Heart left ventricle (tissue), 13 donors: ENCODE data around the gene ARHGEF28.

Source experiments
- POLR2A ChIP-seq, 2 donors: fragments of 450-650 bp; IDR thresholded peaks; one replicate each; pipeline ENCODE4 v1.6.1; 2017; ENCODE audit warnings: antibody characterized with exemption in 2 of 2, mild to moderate bottlenecking in 2 of 2, moderate library complexity in 2 of 2
- TF ChIP-seq, protein P1 (sequence below), 12 donors: fragments of 200-600 bp; sonication (generic) in 4 of 12; IDR thresholded peaks; one replicate each; pipeline versions ENCODE4 v1.5.0 to v1.8.0; 2018 to 2022; ENCODE audit warnings: antibody characterized with exemption in 12 of 12, mild to moderate bottlenecking in 5 of 12
- donor health status: ischemic (EF 13 %, LVEDD 7.1; RV severe dilation, severe dysfunction).
- donor health status: DM: no; HTN: yes; CAD: no.
- donor health status: DM: no; HTN: no; CAD: no.
- donor health status: ischemic (EF 25% LVEDD 6.9; RV normal size, moderate dysfunction).
- donor health status: ischemic (EF 25% LVEDD 5.7; RV mildly dilated, moderate dysfunction).
- donor health status: ischemic (EF 35%, LVEDD 5.7; RV mildly dilated, moderate dysfunction).
- donor health status: nonischemic (EF 11% LVEDD 7.7; RV severe dilation, severe dysfunction).
- donor health status: DM: yes; HTN: yes; CAD: no.
- donor health status: PGD.
- donor health status: ischemic (EF 29% LVEDD 5.4; RV normal size, mild dysfunction).
- donor health status: nonischemic (EF 23%, LVEDD 6.1; RV moderate dilation, normal function).

DNA sequence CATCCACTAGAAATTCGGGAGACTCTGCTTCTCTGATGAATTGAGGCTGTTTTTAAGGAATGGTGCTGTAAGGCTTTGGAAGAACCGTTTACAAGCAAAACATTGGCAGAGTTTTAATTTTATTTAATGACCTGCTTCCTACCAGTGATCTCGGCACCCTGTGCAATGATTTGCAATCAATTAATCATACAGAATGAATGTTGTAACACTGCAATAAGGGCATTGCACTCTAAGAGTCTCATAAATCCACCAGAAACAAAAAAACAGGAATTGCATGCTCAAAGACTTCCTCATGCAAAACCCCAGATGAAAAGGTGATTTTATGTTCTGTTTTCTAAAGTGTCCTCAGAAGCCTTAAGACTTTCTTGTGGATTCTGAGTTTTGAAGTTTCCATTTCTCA lies 295.7 kb downstream of the ARHGEF28 start:
- TF ChIP-seq, protein P1, sequence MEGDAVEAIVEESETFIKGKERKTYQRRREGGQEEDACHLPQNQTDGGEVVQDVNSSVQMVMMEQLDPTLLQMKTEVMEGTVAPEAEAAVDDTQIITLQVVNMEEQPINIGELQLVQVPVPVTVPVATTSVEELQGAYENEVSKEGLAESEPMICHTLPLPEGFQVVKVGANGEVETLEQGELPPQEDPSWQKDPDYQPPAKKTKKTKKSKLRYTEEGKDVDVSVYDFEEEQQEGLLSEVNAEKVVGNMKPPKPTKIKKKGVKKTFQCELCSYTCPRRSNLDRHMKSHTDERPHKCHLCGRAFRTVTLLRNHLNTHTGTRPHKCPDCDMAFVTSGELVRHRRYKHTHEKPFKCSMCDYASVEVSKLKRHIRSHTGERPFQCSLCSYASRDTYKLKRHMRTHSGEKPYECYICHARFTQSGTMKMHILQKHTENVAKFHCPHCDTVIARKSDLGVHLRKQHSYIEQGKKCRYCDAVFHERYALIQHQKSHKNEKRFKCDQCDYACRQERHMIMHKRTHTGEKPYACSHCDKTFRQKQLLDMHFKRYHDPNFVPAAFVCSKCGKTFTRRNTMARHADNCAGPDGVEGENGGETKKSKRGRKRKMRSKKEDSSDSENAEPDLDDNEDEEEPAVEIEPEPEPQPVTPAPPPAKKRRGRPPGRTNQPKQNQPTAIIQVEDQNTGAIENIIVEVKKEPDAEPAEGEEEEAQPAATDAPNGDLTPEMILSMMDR (IDR thresholded peaks at IDR 0.05), result no peak
- no peak for TF ChIP-seq POLR2A (IDR thresholded peaks at IDR 0.05)
